Lower lobe of right lung (tissue), 2 donors: ENCODE data around the gene LIAS. TPM values are rescaled to one million over a fixed set of nuclear protein-coding genes. Genes with fewer than 3 reads are reported as not detected.
A peak's percentile ranks its signal among the peaks of the same experiment; 100 is the strongest.

Source experiments
- ATAC-seq, 2 donors: fragments of 200-7000 bp; cut with Tn5 transposase; one replicate each; pipeline ENCODE4 v1.9.1; 2020 to 2022; ENCODE audit warnings: mild to moderate bottlenecking in 2 of 2, moderate library complexity in 2 of 2
- DNase-seq: peaks from one replicate; pipeline ENCODE4 v3.0.0-alpha.2; 2020
- H3K27ac ChIP-seq: fragments of 200-600 bp; one replicate; pipeline ENCODE4 v1.8.0; 2022
- H3K27me3 ChIP-seq: fragments of 200-600 bp; one replicate; pipeline ENCODE4 v1.8.0; 2022; ENCODE audit warnings: low read depth
- H3K36me3 ChIP-seq: fragments of 200-600 bp; one replicate; pipeline ENCODE4 v1.8.0; 2022; ENCODE audit warnings: mild to moderate bottlenecking
- H3K4me1 ChIP-seq: fragments of 200-600 bp; one replicate; pipeline ENCODE4 v1.8.0; 2022
- H3K4me3 ChIP-seq: fragments of 200-600 bp; one replicate; pipeline ENCODE4 v1.8.0; 2022; ENCODE audit warnings: mild to moderate bottlenecking
- H3K9me3 ChIP-seq: fragments of 200-600 bp; one replicate; pipeline ENCODE4 v1.8.0; 2022
- intact Hi-C: fragments of 100-400 bp; cut with DNase I; formaldehyde crosslinking; loops from one replicate; pipeline ENCODE4 v1.11.0; 2022
- total RNA-seq: library from RNA; stranded (reverse); fragmentation: NEBNext Ultra II Directional; extraction: Animal tissue kit (Norgen Biotek cat#: 25700); gene quantifications from one replicate; pipeline ENCODE4 v1.2.1, GENCODE V29; 2021
- TF ChIP-seq, protein P1 (sequence below): fragments of 200-600 bp; IDR thresholded peaks from one replicate; pipeline ENCODE4 v1.8.0; 2022; ENCODE audit warnings: antibody characterized with exemption, mild to moderate bottlenecking
- donor health status: DM: no; HTN: yes; CAD: no; lungs with severe emphysema.

Gene LIAS
- total RNA-seq, 1 donor from 2014 or later = 13.7 TPM

DNA sequence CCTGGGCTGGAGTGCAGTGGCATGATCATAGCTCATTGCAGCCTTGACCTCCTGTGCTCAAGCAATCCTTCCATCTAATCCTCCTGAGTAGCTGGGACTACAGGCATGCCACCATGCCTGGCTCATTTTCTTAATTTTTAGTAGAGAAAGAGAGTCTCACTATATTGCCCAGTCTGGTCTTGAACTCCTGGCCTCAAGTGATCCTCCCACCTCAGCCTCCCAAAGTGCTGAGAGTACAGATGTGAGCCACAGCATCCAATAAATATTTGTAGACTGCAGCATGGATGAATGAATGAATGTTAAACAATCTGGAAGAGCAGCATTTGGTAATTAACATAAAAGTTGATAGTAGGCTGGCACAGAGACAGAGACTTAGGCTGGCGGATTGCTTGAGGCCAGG lies 32.1 kb upstream of the LIAS start:
- DNase-seq (no peak), ATAC-seq (no peak)
- Histone ChIP-seq H3K4me3 (no peak overlapping the region), H3K27me3 (no peaks in the 10 kb centered on the region), H3K36me3 (no peaks in the 10 kb centered on the region), H3K27ac (no peak overlapping the region), H3K9me3 (no peaks in the 10 kb centered on the region), H3K4me1 (no peaks in the 10 kb centered on the region)
- TF ChIP-seq, protein P1, sequence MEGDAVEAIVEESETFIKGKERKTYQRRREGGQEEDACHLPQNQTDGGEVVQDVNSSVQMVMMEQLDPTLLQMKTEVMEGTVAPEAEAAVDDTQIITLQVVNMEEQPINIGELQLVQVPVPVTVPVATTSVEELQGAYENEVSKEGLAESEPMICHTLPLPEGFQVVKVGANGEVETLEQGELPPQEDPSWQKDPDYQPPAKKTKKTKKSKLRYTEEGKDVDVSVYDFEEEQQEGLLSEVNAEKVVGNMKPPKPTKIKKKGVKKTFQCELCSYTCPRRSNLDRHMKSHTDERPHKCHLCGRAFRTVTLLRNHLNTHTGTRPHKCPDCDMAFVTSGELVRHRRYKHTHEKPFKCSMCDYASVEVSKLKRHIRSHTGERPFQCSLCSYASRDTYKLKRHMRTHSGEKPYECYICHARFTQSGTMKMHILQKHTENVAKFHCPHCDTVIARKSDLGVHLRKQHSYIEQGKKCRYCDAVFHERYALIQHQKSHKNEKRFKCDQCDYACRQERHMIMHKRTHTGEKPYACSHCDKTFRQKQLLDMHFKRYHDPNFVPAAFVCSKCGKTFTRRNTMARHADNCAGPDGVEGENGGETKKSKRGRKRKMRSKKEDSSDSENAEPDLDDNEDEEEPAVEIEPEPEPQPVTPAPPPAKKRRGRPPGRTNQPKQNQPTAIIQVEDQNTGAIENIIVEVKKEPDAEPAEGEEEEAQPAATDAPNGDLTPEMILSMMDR = no peak
- intact Hi-C loops = no loop called here

DNA sequence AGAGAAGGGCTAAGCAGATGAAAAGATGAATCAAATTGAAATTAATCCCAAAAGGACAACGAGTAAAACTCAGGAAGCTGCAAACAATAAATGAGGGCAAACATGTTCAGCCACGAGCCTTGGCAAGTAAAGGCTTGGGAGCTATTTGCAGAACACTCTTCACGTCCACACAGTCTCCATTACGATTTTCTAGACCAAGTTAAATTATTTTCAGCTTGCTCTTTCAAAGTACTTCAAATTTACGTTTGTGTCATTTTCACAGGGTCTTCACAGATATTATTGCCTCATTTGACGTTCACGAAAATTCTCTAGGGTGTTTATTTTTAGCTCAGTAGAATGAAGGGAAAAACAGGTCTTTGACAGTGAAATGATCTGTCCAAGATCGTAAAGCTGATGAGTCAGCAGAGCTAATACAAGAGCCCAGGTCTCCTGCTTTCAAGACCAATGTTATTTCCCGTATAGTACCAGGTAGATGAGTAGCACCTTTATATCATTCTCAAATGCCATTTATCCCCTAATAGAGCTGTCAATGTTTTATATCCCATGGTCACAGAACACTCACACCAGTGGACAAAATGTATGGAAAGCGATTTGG lies 31.2 kb upstream of the LIAS start:
- Histone ChIP-seq H3K27me3 (no peaks in the 10 kb centered on the region), H3K9me3 (no peaks in the 10 kb centered on the region), H3K36me3 (no peaks in the 10 kb centered on the region), H3K4me1 (no peaks in the 10 kb centered on the region), H3K4me3 (no peak overlapping the region), H3K27ac (no peak overlapping the region)
- intact Hi-C loops = no loop called here
- TF ChIP-seq, protein P1 = no peak
- DNase-seq (no peak), ATAC-seq (peak in 1 of 2 donors; percentile 70)

DNA sequence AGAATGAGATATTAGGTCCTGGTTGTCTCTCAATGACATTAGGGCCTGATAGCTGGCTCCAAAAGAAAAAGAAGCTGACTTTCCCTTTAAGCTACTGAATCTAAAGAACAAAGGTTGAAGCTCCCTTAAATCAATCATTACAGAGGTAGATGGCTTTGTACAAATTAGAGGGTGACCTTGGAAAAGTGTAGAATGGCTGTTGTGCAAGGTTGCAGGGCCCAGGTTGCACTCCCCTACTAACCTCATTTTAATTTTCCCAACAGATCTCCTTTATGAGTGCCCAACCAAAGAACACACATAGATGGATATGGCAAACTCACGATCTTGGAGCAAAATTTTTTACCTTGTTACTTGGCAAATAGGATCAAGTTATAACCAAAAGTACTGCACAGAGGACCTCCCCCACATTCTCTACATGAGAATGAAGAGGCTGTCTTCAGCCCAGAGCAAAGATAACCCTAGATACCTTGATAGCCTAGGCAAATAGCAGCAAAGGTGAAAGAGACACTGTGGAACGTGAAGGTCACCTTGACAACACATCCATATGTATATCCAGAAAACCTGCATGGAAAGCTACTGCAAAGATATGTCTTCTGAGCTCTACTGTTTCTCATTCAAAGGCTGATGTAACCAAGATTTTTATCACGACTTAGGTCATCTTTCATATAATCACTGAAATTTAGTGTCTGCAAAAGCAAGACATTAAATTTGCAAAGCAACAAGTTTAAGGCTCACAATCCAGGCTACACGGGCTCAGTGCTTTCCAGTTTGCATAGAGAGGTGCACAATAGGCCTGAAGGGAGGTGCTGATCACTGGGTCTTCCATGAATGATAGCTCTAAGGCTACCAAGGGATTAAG lies 29.2 kb upstream of the LIAS start:
- intact Hi-C loops = no loop called here
- ATAC-seq = no peak
- no peak overlapping the region for H3K27ac ChIP-seq

DNA sequence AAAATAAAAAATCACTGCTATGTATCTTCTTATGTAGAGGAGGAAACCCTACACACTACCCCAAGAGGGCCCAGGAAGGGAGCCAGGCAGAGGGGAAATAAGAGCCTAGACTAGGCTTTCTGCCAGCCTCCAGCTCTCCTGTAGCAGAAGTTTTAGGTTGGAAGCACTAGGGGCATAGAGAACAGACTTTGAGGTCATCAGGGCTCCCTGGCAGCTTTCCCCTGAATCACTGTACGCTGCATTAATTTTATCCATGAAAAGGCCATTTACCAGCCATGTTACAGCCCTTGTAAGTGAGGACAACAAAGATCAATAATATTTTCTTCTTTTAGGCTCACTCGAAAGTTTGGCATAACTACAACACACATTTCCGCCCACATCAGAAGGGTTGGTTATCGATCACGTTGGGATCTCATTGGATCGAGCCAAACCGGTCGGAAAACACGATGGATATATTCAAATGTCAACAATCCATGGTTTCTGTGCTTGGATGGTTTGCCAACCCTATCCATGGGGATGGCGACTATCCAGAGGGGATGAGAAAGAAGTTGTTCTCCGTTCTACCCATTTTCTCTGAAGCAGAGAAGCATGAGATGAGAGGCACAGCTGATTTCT lies 24.9 kb upstream of the LIAS start:
- intact Hi-C loops = no loop called here
- Histone ChIP-seq H3K9me3 (no peaks in the 10 kb centered on the region), H3K4me1 (no peaks in the 10 kb centered on the region), H3K27me3 (no peaks in the 10 kb centered on the region), H3K4me3 (no peak overlapping the region), H3K36me3 (no peaks in the 10 kb centered on the region), H3K27ac (no peak overlapping the region)
- no peak for ATAC-seq
- no peak for DNase-seq
- TF ChIP-seq, protein P1 = no peak

More for the DNA sequence above, 29.2 kb upstream of the LIAS start:
- TF ChIP-seq, protein P1 = no peak
- H3K9me3 ChIP-seq = no peaks in the 10 kb centered on the region
- H3K4me1 ChIP-seq = no peaks in the 10 kb centered on the region
- no peak overlapping the region for H3K4me3 ChIP-seq
- no peak for DNase-seq
- H3K36me3 ChIP-seq = no peaks in the 10 kb centered on the region
- no peaks in the 10 kb centered on the region for H3K27me3 ChIP-seq

DNA sequence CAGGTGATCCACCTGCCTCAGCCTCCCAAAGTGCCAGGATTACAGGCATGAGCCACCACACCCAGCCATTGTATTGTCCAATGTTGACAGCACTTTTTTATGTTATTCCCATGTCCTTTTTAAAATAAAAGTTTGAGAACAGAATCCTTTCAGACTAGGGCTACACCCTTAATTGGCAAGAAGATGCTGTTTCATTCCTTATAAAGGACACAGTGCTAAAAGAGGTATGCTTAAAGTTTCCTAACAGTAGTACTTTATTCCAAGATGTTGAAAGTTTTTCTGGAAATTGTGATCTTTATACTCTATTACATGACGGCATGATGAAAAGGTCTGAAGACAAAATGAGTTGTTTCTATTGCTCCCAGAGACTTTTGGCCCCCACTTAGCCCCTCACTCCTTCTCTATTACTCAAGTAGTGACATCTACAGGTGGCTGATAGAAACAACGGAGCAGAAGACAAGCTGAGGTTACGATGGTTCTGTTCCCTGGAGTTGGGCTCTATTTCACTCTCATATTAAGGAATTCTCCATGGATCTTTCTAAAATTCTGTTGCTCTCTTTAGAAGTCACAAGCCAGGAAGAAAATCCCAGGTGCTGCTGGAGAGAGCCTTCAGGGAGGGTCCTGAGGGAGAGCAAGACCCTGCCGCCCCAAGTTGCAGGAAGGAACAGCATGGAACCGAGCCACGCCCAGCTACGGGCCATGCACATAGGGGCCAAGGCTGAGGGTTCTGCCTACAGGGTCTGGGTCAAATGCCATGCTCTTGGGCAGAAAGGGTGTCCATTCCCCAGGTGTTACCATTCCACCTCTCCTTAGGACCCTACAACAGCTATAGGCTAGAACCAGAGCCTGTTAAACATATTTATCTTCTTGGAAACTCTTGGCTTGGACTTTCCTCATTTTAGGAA lies 22.9 kb upstream of the LIAS start:
- H3K27ac ChIP-seq = no peak overlapping the region
- TF ChIP-seq, protein P1 = peak; percentile 9
- DNase-seq (no peak), ATAC-seq (no peak)
- H3K9me3 ChIP-seq = no peaks in the 10 kb centered on the region
- H3K4me3 ChIP-seq = no peak overlapping the region
- no peaks in the 10 kb centered on the region for H3K36me3 ChIP-seq
- H3K27me3 ChIP-seq = no peaks in the 10 kb centered on the region
- intact Hi-C loops = no loop called here
- H3K4me1 ChIP-seq = no peaks in the 10 kb centered on the region
